Fibroblast of gingiva (primary cell): ENCODE results near the gene KDM5A.

Experiments used
- DNase-seq: peaks from one replicate; pipeline ENCODE4 v3.0.0-alpha.2; 2011; ENCODE audit warnings: low read depth

Gene KDM5A

DNA sequence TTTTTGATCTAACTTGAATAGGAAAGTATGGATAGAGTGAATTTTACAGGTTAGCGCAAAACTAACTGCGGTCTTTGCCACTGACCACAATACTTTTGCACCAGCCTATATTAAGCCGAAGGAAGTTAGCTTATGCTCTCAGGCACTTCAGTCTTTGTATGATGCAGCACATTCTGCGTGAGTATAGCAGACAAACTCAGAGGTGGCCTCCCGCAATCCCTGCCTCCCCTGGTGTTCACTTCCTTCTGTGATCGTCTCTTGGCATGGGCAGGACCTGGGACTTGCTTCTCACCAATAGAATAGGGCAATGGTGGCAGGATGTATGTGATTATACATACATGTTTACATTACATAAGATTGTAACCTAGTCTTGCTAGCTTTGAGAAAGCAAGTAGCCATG is 116.2 kb downstream of the KDM5A start:
- no peak for DNase-seq

DNA sequence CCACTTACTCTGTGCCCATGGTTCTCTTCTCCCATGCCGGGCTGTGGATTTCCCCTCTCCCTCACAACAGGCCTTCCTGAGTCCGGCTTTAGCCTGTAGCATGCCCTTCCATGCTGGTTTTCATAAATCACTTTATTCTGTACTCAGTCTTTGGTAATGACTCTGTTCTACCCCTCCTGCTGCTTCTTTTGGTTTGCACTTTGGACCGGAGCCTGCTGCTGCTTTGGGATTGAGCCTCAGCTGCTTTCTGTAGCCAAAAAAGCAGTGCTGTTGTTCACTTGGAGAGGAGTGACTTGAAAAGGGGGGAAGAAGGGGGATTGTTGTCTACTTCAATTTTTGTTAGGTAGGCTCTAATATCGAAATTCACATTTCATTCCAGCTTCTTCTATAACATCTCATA is 118.0 kb downstream of the KDM5A start:
- DNase-seq, result no peak

DNA sequence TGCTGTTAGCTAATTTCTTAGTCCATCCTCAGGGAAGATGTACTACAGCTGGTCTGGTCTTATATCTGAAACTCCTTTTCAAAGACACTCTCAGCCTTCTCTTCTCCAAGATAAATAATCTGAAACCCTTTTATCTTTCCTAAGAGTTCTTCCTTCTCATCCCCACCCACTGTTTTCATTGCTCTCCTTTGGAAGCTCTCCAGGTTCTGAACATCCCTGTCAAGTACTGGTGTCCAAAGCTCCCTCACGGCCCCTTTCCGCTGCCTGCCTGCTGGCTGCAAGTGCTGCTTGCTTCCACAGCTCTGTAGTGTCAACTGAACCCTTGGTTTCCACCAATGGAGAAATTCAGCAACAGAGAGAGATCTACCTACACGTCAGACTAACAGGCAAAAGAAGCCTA is 119.9 kb downstream of the KDM5A start:
- no peak for DNase-seq

DNA sequence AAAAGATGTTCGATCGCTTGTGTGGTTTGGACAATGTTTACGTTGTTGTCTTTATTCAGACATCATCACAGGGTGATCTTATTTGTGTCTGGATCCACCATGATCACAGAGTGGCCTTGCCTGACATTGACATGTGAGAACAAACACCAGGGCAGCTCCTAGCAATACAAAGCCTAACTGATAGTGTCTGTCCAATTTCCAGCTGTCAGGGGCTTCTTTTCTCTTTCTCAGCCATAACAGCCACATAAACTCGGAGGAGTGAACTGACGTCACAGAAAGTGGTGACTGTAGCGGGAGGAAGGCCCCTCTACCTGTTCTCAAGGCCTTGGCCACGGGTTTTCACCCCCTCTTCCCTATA is 120.7 kb downstream of the KDM5A start:
- no peak for DNase-seq

DNA sequence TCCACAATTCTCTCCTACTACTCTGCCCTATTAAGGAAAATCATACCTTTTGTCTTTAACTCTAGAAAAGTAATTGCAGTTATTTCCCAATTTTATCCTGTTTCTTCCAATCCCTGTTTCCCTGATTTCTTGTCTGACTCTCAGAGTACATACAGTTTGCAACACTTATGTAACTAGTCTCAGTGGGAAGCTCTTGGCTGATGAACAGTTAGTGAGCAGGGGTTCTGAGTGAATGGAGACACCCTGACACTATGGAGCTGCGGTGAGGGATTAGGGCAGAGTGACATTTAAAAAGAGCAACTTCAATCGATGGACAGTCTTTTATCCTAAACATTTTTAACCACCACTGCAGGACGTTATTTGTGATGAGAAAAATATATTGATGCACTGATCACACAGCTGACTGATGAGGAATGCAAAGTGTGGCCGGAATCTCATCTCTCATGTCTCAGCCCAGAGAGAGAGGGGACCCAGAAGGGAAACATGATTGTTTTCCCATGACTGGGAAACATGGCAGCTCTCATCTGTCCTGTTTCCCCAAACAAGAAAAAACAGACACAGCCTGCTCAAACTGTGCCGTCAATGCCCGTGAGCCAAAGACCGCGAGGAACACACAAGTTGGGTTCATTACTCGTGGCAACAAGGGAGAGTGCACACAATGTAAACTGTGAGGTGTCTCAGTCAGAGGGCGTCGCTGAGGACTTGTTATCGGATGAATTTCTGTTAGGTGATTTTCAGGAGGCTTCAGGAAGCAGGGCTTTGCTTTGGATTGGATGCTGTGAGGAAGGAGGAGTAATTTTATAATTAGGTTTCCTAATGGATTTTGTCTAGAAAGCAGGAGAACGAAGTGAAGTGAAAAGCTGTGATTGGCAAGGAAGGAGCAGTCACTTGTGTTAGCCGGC is 121.3 kb downstream of the KDM5A start:
- DNase-seq, result no peak

DNA sequence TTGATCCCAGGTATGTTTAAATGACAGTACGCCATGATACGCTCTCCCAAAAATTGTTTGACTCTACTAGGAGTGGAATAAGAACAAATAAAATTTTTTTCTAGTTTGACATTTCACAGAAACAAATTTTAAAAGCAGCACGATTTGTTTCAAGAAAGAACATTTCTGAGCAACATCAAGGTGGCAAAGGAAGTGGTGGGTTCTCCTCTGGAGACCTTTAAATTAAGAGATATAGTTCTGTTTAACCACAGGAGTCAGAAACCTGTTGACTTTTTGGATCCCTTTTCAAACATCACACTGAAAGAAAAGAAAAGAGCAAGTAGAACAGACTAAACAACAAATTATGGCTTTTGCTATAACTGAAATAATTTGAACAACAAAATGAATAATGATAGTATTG is 124.0 kb downstream of the KDM5A start:
- DNase-seq, result no peak

DNA sequence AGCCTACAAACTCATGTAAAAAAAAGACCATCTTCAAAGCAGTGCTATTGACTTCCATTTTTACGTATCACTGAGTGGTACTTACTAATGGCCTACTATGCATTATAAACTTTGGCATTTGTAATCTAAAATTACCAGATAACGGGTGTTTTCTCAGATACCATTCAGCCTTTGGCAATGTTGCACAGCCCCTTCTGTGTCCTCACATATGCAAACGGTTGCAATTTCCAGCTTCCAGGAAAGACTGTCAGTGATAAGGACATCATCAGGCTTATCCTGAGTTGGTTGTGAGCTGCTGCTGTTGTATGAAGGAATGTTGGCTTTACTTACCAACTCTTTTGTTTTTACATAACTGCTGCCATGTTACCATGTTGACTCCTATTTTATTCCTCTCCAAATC is 124.9 kb downstream of the KDM5A start:
- DNase-seq, result no peak

DNA sequence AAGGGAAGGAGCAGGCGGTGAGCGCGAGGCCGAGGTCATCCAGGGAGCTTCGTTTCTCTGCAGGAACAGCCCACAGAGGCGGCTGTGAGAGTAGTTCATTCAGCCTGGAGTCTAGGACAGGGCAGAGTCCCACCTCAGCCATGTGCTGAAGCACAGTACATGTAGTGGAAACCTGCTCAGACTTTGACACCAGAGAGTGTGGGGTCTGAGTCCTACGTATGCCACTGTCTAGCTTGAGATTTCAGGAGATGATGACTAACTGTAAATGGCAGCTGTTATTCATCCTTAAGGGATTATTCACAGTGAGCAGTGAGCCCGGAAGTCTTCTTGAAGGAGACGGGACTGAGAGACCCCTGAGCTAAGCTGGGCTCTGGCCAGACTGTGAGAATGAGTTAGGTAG is 125.5 kb downstream of the KDM5A start:
- no peak for DNase-seq

DNA sequence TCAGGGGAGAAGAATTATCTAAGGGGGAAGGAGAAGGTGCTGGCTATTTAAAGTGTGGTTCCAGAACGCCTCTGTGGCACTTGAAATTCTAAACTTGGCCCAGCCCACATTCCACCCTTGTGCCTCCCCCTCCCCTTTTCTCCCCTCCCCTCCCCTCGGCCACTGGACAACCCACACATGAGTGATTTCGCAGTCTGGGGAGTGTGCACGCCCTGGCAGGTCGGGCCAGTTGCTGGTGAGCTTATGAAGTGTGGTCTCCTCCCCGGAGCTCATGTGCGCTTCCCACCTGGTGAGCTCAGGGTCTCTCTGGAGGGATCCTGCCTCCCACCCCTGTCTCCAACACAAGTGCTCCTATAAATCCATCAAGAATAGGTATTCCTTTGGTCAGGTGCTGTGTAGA is 126.3 kb downstream of the KDM5A start, which contains the start of gene SLC6A13:
Gene SLC6A13 (minus strand): TSS at position 20 of the 400 bp plus-strand sequence. CDS start 2,784 bp downstream, outside the sequence.
- DNase-seq, result no peak

DNA sequence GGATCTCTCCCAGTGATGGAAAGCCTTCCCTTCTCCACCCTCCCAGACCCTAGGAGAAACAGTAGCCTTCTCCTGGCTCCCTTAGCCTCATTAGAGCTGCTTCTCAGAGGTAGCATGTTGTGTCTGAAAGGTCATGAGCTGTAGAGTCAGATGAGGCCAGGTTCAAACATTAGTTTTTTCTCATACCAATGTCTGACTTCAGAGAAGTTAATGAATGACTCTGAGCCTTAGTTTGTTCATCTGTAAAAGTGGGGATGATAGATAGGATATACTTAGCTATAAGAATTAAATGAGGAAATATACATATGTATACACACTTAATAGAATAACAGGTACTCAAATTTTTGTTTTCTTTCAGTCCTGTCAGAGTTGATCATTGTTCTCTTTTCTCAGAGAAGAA is 127.0 kb downstream of the KDM5A start:
- no peak for DNase-seq

DNA sequence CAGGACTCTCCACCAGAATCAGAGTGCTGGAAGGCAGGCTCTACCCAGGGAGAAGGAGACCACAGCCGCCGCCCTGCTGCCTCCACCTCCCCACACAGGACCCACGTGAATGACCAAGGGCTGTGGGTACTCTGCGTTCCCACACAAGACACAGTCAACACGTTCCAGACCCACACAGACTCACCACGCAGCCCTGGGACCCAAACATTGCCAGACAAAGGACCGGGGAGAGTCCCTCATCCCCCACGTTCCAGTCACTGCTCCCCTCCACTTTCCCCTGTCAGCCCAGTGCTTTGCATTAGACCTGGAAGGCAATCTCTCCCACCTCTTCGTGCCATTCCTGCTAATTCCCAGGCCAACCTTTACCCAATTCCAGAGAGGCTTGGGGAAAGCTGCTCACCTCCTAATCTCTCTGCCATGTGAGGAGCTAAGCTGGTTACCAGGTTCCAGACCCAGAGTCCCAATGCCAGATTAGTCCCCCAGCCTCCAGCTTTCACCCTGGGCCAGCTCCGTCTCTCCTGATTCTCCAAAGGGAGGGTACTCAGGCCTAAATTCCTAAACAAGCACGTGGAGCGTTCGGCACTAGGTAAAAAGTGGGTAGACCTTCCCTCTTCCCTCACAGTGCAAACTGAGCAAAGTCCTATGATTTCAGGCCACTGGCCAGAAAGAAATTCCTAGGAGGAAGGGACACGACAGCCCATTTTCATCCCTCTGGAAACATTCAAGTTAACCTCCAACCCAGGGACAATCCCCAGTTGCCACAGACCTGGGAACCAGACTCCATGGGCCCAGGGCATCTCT is 131.4 kb downstream of the KDM5A start:
- no peak for DNase-seq

DNA sequence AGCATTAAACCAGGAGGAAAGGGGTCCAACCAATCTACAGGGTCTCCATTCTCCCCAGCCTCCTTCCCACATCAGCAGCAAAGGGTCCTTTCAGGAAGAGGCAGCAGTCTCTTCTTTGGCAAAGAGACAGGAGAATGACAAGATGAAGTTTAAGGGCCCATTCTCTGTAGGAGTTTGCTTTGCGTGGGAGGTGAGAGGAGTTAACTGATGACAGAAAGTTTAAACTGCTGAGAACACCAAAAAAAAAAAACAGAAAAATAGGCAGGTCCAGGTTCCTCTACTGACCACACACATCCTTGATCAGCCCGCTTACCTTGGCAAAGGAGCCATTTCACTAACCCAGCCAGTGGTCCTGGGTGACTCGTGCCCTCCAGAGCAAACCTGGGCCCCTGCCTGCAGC is 132.2 kb downstream of the KDM5A start:
- DNase-seq, result no peak

DNA sequence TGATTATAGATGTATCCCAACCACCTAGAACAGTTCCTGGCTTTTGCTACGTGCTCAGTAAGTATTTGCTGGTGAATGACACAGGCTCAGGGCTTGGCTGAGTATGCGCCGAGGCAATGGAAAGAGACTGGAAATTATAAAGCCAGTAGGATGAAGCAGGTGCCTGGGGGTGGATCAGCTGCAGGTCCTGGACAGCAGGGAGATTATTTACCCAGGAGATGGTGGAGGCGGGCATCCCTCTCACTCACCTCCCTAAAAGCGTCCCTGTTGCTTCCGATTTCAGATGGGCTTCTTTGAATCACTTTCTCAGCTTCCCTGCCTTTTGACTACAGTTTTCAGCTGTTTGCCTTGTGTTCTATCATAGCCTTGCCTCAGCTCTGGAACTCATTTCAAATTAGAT is 132.9 kb downstream of the KDM5A start:
- DNase-seq, result no peak

DNA sequence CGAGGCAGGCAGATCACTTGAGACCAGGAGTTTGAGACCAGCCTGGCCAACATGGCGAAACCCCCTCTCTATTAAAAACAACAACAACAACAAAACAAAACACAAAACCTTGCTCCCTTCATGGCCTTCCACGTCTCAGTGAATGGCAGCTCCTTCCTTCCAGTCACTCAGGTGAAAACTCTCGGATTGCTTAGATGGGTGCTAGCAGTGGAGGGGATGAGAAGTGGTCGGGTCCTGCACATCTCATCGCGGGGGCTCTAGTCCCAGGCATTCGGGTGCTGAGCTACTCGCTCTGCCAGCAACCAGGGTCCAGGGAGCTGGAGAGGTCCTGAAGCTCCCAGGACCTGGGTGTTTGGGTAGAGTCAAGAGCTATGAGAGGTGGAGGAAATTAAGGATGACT is 134.2 kb downstream of the KDM5A start:
- DNase-seq, result no peak

DNA sequence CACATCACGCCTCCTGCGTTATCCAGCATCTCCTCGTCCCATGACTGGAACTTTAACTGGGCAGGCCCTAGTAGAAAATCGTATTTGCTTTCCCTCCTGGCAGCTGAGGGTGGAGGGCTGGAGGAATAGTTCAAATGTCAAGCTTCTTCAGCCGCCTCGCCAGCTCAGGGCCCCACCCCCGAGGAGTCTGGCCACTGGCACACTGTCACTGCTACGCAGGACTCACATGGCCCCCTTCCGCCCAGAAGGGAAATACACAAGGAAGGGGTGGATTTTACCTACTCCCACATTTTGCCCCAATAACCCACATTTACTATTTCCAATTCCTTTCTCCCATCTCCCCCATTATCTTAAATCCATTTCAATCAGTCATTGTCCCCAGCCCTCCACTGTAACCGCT is 135.1 kb downstream of the KDM5A start:
- no peak for DNase-seq

DNA sequence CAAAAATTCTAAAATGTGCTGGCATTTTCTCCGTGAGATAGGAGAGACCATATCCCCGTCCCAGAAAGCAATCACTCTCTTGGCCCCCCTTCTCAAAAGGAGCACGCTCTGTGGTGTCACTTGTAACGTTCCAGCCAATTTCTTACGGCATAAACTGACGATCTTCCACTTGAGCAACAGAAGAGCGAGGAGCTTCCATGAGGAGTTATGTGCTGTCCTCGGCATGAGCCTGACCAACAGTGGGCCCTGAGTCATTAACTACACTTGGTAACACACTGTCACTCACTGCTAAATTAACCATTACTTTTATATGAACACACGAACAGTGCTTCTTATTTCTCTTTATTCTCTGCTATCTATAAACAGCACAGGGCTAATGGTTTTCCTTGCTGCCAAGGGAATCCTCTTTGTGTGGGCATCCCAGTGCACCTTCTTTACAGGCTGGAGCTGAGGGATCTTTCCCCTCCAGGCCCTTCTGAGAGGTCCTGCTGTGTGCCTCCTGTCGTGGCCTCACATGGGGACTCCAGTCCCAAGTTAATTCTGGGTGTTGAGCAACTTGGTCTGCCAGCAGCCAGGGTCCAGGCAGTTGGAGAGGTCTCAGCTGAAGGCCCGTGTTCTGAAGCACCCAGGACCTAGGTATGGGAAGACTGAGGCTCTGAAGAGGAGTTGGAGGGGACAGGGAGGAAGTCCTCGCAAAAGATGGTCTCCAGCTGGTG is 135.8 kb downstream of the KDM5A start:
- DNase-seq, result no peak

DNA sequence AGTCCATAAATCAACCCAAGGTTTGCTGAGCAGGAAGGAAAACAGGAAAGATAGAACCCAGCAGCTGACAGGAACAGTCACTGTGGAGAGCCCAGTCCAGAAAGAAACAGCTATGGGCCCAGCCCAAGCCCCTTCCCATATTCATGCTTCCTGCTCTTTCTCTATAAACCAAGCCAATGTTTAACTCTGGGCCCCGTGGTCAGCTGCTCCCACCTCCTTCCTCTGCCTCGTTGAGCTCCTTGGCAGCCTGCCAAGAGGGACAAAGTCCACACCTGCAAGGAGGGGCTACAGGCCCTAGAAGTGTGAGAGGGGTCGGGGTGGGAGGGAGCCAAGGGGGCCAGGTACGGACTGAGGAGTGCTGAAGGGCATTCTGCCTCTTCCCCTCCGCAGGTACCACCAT is 136.5 kb downstream of the KDM5A start:
- no peak for DNase-seq

DNA sequence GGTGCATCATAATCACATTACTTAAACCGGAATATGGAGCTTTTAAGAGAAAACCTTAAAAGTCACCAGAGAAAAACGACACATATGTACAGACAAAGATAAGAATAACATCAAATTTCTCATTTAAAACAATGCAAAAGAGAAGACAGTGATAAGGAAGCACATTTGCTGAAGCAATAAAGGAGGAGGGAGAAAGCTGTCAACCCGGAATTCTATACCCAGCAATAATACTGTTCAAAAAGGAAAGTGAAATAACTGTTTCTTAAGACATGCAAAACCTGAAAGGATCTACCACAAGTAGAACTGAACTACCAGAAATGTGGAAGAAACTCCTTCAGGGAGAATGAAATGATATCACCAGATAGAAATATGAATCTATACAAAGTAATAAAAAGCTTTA is 141.8 kb downstream of the KDM5A start:
- no peak for DNase-seq

DNA sequence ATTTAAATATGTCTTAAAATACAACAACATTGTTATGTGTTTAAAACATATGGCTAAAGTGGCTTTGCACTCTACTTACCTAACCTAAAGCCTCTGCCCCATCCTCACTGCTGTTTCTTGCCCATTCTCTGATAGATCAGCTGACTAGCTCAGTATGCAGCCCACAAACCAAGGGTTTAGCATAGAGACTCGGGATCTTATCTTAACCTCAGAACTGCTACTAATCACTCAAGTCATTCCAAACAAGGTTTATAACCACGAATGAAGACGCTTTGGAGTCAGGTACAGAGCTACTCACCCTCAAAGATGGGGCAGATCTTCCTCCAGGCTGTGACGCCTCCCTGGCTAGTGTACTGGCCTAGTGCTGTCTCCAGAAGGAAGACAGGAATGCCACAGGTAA is 145.7 kb downstream of the KDM5A start:
- DNase-seq, result no peak

DNA sequence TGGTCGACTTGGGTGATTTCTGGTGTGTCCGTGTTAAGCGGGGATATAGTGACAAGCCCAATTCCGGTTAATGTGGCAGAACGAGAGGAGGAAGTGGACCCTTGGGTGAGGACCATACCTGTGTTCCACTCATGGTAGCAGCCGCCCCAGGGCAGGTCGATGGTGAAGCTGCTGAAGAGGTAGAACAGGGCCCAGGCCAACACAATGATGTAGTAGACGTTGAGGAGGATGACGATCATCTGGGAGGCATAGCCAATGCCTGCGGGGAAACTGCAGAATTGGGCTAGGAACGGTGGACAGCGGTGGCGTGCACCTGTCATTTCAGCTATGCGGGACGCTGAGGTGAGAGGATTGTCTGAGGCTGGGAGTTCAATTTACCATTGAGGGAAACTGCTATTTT is 146.6 kb downstream of the KDM5A start:
- DNase-seq, result no peak

DNA sequence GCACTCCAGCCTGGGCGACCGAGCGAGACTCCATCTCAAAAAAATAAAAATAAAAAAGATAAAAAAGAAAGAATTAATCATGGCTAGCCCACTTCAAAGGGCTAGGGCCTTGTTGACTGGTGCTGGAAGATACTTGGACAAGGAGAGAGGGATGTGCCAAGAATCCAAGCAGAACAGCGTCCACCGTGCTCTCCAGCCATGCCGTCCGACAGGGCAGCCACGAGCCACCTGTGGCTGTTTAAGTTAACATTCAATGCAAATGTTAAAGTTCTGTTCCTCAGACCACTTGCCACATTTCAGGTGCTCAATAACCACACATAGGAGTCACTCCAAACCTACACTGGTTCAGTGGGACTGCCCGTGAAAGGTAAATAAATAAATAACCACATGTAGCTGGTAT is 147.9 kb downstream of the KDM5A start:
- DNase-seq, result no peak

DNA sequence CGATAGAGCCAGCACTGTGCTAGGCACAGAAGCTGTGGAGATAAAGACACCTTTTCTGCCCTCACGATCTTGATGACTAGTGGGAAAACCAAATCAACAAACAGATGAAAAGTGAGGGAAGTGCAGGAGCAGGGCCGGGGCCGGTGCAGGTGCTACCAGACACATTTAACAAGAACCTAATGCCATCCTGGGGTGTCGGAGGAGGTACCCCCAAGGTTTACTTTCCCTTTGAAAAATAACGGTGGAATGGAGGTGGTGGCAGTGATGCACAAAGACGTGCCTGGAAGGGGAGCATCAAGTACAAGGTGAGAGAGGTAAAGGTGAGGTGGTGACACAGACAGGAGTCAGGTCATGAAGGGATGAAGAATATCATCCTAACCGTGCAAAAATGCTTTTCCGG is 148.6 kb downstream of the KDM5A start:
- no peak for DNase-seq
